Activated T-cell treated with anti-CD3 and anti-CD28 coated beads, Interleukin-2, amount 50 U/mL, for 1 hour (primary cell): Measurements from ENCODE around the gene CYTH1.
"Not testable (repeated sequence)": the region's sequence is repeated elsewhere in the genome, so short reads cannot be mapped to it uniquely, and the experiment has no call there.

ENCODE experiments used
- DNase-seq: peaks from one replicate; pipeline ENCODE4 v3.0.0-alpha.2; 2020

Gene CYTH1

DNA sequence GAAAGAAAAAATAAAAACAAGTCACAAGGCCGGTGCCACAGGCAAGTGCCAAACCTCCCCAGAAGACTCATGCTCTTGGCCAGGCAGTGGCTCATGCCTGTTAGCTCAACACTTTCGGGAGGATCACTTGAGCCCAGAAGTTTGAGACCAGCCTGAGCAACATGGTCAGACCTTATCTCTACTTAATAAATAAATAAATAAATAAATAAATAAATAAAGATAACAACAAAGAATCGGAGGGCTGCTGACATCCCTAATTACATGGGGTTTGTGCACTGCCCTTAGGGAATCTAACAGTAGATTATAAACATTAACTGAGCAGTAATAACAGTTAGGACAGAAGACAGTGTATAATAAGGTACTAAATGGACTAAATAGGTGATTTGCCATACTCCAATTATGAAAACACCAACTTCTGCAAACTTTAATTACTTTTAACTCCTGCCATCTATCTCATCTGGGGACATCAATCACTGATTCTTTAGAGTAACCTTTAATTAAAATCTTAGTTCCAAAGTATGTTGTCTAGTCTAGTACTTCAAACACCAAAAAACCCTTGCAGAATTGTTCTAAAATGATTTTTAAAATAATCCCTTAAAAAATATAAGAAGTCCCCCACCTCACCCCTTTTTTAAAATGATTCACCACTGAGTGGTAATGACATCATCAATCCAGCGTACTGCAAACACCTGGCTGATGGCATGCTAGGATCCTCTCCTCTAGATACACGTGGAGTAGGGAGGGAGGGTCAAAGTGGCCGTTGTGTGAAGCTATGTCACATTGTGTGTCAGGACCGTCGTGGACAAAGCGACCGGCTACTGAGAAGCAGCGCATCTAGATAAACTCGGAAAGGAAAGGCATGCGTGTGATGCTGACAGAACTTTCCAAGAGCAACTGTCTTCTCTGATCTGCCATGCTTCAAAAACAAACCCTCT is 28.5 kb downstream of the CYTH1 start:
- peak; percentile 61 for DNase-seq

DNA sequence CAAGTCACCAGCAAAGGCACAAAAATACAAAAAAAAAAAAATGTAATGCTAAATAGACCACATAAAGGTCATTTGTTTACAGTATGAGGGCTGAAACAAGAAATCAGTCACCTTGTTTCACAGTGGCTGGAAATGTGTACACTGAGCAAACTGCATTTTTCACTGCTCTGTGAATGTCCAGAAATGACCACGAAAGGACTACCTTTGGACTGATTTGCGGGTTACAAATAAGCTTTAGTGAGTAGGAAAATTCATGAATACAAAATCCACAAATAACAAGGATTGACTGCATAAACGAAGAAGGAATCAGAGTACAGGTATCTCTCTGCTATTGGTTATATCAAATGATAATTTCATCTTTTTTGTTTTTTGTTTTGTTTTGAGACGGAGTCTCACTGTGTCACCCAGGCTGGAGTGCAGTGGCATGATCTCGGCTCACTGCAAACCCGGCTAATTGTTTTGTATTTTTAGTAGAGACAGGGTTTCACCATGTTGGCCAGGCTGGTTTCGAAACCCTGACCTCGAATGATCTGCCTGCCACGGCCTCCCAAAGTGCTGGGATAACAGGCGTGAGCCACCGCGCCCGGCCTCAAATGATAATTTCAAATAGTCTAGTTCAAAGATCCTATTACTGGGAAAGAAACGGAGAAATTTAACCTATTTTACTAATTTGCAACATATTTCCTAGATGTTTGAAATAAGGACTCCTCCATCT is 30.5 kb downstream of the CYTH1 start:
- no peak for DNase-seq

DNA sequence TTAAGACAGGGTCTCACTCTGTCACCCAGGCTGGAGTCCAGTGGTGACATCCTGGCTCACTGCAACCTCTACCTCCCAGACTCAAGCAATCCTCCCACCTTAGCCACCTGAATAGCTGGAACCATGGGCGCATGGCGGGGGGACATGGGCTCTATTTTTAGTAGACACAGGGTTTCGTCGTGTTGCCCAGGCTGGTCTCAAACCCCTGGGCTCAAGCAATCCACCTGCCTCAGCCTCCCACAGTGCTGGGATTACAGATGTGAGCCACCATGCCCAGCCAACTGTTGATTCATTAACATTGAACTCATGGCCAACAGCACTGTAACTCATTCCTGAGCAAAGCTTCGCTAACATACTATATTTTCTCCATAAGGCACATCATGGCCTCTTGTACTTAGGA is 31.1 kb downstream of the CYTH1 start:
- DNase-seq: not testable (repeated sequence)

DNA sequence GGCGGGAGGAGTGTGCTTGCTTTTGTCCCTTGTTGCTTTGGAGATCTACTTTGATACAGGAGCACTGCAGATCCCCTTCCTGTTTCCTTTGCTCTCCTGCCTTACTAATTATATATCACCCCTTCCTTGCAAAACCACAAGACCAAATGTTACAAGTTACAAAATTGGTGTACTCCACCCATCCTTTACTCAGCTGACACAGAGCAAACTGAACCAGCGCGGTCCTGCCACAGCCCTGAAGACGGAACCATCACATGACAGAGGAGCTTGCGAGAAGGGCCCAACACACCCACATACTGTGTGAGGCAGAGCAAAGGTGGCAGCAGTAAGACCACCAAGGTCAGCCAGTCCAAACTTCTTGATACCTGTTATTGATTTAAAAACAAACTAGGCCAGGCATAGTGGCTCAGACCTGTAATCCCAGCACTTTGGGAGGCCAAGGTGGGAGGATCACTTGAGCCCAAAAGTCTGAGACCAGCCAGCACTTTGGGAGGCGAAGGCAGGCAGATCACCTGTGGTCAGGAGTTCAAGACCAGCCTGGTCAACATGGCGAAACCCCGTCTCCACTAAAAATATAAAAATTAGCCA is 33.2 kb downstream of the CYTH1 start:
- peak; percentile 75 for DNase-seq

DNA sequence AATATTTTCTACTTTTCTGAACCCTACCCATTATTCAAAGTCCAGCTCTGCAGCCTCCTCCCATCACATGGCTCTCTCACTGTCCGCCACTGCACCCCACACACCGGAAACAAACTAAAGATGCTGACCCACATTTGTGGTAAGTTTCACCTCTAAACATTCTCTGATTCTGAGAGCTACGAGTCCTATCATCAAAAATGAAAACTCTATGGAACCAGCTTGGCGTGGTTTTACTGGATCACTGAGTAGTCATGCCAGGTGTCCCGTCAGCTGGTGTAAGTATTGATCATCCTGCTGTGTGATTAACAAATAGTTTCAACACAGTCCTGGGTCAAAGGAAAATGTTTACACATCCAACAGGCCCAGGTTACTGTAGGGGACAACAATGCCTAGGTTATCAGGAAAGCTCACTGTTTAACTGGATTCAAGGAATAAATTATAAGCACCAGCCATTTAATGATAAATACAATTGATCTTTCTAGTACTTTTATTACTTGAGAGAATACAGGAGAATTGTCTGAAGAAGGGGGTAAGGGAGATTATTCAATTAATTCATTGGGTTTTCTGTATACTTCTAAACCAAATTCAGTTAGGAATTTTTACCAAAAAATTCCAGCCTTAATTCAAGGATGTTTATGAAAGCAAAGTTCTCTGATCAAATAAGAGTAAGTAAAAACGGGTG is 33.9 kb downstream of the CYTH1 start:
- DNase-seq: no peak

DNA sequence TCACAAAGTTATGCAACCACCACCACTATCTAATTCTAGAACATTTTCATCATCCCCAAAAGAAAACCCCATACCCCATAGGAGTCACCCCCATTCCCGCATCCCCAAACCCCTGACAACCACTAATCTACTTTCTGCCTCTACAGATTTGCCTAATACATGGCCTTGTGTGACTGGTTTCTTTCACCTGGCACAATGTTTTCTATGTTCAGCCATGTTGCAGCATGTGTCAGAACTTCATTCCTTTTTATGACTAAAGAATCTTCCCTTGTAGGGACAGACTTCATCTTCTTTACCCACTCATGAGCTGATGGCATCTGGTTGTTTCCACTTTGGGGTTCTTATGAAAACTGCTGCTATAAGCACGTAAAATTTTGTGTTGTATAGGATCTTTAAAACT is 34.6 kb downstream of the CYTH1 start:
- DNase-seq: no peak

DNA sequence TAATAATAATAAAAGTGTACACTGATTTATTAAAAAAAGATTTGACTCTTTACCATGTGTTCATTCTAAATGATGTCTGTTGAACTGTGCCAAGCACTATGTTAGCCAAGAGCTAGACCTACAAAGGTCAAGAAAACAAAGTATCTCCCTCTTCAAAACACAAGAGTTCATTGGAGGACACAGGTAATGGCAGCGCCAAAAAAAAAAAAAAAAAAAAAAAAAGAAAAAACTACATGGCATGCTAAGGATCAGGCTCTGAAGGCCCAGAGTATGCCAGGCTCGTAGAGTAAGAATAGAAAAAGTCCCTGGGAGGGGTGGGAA is 35.2 kb downstream of the CYTH1 start:
- no peak for DNase-seq

DNA sequence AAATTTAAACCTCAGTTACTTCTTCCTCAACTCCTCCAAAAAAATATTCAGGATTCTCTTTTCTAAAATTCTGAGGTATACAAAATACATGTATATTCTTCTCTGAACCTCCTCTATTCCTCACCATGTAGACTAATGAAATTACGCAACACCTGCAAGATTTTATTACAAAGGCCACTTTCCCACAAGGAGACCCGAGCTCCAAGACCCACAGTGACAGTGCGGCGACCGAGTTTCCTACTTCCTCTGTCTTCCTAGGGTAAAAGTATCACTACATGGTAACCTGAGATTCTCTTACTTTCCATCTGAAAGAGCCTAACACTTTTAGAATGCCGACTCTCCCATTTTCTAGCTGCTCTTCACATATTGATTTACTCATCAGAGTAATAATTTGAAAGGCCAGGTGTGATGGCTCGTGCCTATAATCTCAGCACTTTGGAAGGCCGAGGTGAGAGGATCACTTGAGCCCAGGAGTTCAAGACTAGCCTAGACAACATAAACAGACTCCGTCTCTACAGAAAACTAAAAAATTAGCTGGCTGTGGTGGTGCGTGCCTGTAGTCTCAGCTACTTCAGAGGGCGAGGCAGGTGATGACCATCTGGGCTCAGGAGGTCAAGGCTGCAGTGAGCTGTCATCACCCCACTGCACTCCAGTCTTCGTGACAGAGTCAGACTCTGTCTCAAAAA is 35.7 kb downstream of the CYTH1 start:
- no peak for DNase-seq

DNA sequence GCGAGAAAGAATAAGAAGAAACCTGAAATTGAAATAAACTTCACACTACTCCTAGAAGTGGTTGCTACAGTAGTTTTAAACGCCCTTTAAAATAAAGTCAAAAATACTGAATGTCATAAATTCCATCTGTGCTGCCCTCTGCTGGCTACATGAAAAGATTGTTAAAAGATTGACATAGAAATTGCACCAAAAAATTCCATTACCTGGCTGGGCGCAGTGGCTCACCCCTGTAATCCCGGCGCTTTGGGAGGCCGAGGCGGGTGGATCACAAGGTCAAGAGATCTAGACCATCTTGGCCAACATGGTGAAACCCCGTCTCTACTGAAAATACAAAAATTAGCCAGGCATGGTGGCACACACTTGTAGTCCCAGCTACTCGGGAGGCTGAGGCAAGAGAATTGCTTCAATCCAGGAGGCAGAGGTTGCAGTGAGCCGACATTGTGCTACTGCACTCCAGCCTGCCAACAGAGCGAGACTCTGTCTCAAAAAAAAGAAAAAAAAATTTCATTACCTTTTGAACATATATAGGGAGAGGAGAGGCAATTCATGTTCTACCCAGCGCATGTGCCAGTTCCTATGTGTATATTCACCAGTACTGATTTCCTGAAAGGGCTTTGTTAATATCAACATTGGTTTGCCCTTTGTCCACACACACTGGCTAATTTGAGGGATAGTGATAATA is 36.5 kb downstream of the CYTH1 start:
- DNase-seq: no peak

DNA sequence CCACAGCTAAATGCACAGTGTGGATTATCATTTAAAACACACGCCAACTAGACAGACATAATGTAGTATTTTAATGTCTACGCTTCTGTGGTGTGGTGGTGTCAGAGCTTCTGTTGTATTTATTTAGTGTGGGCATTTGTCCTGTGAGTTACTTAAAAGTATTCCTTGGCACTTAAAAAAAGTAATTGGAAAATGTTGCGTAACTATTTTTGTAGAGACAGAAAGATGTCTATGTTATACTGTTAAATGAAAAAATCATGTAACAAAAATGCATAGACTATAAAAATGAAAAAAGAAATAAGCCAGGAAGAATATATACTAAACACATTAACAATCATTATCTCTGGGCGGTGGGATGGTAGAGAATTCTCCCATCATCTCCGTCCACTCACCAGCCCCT is 39.2 kb downstream of the CYTH1 start:
- DNase-seq: no peak

DNA sequence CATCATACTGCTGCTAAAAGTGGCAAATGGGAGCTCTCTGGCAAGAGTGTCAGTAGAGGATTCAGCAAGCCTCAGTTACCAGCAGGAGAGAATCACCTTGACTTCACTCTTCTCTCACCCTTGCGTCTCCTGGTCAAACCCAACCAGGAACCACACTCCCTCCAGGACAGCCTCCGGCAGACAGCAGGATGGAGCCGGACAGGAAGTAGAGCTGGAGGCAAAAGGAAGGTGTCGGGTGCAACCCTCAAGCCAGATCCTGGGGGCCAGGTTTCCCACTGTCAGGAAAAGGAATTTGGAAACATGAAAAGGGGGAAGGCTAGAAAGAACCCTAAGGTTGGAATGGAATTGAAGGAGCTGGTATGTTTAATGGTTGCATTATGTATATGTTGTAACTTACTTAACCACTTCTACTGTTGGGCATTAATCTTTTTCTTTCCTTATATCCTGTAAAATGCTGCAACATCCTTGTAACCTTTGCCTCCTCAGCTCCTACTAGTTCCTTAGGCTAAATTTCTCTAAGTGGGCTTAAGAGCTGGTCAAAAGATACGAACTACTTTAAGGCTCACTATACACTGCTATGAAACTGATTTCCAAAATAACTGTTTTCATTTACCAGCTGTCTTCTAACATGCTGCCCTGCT is 40.3 kb downstream of the CYTH1 start:
- no peak for DNase-seq

DNA sequence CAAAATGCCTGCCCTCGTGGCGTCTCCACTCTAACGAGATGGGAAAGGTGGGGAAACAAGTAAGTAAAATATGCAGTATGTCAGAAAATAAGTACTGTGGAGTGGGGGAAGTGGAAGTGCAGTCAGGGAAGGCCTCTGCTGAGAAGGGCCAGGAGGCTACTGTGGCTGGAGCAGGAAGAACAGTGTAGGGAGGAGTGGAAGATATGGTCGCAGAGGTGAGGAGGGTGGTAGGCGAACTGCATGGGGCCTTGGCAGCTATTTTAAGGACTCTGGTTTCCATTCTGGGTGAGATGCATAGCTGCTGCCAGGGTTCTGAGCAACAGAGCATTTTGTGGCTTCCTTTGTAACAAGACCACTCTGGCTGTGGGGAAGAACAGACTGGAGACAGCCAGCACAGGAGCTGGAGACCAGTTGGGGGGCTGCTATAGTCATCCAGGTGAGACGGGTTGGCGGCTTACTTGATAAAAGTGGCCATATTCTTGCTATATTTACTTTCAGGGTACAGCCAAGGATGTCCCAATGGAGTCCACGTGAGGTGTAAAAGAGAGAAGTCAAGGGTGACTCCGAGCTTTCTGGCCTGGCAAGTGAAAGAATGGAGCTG is 42.6 kb downstream of the CYTH1 start:
- DNase-seq: no peak

DNA sequence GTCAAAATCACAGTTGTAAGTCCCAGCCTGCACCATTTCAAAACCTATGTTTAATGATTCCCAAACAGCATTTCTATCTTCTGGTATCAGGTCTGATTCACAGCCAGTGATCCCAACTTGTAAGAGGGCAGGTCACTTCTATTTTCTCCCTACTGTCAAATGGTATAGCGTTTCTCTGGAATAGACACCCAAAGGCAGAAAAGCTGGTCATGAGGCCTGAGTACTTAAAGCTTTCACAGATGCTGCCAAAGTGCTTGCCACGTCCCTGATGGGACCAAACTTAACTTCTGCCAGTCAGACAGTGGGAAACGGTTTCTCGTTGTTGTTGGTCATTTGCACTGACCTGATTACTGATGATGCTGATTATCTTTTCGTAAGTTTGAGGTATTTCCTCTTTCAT is 43.4 kb downstream of the CYTH1 start:
- DNase-seq: no peak

DNA sequence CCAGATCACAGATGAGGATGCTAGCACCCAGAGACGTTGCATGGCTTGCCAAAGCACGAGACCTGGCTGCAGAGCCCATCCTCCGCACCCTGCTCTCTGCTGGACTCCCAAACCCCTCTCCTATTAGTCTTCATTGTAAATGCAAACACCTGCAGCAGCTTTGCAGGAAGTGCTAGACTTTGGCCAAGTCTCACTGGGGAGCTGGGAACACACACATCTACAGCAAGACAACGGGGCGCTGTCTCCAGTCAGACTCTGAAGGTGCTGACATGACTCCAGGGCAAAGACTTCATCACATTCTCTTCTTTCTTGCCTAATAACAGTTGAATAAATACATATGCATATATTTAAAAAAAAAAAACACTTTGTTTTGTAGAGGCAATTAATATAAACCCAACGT is 43.8 kb downstream of the CYTH1 start:
- DNase-seq: no peak

DNA sequence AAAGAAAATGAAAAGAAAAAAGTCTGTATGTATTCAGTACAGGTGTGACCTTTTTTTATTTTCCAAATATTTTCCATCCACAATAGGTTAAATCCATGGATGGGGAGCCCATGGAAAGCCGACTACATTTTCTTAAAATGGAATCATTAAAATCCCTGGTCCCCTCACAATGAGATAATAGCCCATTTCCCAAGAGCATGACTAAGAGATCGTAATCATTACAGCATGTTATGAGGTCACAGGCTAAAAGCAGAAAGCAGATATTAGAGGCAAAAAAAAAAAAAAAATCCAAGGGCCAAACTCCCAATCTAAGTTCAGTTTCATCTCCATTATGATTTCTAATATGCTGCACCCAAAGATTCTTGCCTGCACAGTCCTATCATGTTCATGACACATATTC is 44.7 kb downstream of the CYTH1 start:
- no peak for DNase-seq

DNA sequence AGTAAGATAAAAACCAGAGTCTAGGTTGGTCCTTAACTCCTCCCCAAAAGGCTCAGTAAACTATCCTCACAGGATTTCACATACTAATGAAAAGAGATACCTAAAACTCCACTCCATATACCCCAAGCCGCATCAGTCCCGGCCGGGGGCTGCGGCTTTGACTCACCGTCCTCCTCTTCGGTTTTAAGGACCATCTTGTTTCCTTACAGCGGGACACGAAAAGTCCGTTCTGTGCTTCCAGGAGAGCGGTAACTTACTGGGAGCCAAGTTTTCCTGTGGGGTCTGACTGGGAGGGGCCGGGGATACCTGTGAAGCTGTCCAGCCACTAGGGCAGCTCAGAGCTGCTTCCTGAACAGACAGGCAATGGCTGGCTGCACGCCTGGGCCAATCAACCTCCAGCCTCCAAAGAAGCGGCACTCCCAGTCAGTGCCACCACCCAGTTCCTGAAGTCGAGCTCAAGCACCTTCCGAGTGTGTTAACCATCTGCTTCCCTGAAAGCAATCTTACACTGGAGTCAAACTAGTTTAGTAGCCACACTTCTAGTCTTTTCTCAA is 45.5 kb downstream of the CYTH1 start:
- DNase-seq: peak; percentile 68

DNA sequence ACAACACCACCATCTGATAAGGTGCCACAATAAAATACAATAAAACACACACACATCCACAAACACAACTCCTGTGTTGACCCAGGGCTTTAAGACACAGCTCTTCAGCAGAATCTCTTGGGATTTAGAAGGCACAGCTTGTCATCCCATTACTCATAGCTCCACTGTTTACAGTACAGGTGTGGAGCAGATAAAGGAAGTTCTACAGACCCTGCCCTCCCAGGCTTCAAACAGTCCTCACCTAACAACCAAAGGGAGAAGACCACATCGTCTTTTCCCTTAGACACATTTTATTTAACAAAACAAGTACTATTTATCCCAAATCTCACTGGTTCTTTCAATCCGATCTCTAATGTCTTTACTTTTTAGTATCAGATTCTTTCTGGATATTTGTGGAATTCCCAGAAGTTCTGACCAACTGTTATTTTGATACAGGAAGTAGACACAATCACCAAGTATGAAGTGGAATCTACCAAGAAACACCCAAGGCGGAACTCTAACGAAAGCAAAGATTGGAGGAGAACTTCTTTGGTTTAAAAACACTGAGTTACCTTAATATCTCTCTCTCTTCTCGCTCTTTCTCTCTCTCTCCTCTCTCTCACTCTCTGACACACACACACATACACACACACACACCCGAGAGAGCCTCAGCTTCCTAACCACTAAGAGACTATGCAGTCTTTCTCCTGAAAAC is 46.1 kb downstream of the CYTH1 start:
- no peak for DNase-seq

DNA sequence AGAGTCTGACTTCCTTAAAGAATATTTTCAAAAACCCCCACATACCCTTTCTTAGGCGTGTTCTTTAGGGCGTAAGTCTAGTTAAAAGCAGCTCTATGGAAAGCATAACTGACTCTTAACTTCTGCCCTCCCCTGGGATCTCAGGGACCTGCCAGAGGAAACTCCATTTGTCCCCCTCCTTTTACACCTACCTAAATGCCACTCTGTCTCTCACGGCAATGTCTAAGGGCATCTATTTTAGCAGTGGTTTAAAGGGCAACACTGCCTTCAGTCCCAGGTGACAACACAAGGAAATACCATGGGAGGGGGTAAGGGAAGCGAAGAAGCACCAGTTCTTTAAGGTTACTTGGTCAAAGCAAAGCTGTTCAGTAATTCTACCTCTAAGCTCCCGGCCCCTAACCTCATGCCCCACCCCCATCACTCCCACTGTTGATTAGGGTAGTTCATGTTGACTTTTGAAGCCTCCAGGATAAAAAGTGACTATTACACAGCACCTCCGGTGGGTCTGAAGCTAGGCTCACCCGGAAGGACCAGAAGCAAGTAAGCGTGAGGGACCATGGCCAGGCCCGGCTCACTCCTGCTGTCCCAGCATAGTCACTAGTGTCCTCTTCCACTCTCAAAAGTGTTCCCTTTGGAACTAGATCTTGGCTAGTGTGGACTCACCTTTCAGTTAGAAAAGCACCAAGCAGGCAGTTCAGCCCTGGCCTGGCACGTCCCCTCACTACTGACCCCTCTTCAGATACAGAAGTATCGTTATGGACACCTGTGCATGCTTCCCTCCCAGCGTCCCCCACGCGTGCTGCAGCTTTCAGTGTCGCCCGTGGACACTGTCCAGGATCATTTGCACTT is 47.1 kb downstream of the CYTH1 start:
- no peak for DNase-seq

DNA sequence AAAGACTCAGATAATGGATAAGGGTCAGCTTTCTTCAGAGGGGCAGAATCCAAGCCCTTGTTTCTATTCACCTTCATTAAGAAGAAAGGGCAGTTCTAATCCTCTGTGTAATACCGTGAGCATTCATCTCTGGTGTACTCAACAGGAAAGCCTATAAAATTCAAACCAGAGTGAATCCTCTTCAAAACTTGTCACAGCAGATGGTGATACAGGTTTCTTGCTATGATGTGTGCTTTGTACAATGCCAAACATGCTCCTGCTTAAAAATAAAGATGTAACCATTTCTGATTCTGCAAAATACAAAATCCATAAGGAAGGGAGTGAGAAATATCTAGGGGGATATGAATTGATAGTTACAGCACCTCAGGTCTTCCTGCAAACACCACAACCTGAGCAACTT is 49.7 kb downstream of the CYTH1 start:
- no peak for DNase-seq
